Measurements from ENCODE around the gene DDX51. TPM values are rescaled to one million over a fixed set of nuclear protein-coding genes. Genes with fewer than 3 reads are reported as not detected.

Gene DDX51, protein sequence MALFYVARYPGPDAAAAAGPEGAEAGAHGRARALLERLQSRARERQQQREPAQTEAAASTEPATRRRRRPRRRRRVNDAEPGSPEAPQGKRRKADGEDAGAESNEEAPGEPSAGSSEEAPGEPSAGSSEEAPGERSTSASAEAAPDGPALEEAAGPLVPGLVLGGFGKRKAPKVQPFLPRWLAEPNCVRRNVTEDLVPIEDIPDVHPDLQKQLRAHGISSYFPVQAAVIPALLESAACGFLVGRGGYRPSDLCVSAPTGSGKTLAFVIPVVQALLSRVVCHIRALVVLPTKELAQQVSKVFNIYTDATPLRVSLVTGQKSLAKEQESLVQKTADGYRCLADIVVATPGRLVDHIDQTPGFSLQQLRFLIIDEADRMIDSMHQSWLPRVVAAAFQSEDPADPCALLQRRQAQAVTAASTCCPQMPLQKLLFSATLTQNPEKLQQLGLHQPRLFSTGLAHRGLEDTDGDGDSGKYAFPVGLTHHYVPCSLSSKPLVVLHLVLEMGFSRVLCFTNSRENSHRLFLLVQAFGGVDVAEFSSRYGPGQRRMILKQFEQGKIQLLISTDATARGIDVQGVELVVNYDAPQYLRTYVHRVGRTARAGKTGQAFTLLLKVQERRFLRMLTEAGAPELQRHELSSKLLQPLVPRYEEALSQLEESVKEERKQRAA
- 10 to 100 TPM; 24.3 to 24.5 TPM for total RNA-seq

DNA sequence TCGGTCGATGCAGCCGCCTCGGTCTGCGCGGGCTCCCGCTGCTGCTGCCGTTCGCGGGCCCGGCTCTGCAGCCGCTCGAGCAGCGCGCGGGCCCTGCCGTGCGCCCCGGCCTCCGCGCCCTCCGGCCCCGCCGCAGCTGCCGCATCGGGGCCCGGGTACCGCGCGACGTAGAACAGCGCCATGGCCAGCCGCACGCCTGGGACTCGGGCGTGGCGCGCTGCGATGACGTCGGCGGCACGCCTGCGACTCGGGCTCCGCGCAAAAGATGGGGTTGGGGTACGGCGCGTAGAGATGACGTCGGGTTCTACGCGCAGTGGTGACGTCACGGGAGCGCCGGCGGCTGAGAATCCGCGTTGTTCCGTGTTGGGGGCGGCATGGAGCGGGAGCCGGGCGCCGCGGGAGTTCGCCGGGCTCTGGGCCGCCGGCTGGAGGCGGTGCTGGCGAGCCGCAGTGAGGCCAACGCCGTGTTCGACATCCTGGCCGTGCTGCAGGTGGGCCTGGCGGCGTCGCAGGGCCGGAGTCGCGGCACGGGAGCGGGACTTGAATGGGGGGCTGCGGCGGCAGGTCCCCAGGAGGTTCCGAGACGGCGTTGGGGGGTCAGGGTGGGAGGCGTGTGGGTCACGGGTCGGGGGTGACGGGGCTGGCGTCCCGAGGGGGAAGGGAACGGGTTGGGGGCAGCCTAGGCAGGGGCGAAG, at the start of gene DDX51, which contains the start of gene NOC4L:
DDX51 (minus strand) TSS at position 205 of the 695 bp plus-strand sequence; CDS start at position 182, 23 bp downstream.
NOC4L (plus strand) TSS at position 343 of the 695 bp plus-strand sequence; CDS start at position 375, 32 bp downstream.

Other genes with a start within 250 kb of the DDX51 start
- 10 to 100 TPM; 25.3 TPM for gene ULK1, start 249.7 kb downstream of the DDX51 start, total RNA-seq
- gene PUS1, start 215.0 kb downstream of the DDX51 start, total RNA-seq, result 10 to 100 TPM; 42.6 to 43.7 TPM
- 10 to 100 TPM; 47.1 to 49.2 TPM for gene EP400, start 194.4 kb downstream of the DDX51 start, total RNA-seq
- gene NOC4L, start 138 bp upstream of the DDX51 start, total RNA-seq, result 10 to 100 TPM; 22.8 TPM
- not detected for gene GALNT9, start 185.3 kb upstream of the DDX51 start, total RNA-seq